NCI-H1436 (cell line): ENCODE measurements around the gene NET1.

Experiments
- DNase-seq: peaks from one replicate; lab custom pipeline; 2025; lab: John Stamatoyannopoulos, UW

NET1 gene

GRCh38 chr10:5502571-5503476, 90.5 kb downstream of the NET1 start:
- no peak for DNase-seq

- no peak for DNase-seq
These were observed 91.1 kb downstream of the NET1 start for GRCh38 chr10:5503477-5503835.

- DNase-seq: no peak
These were observed 92.1 kb downstream of the NET1 start for GRCh38 chr10:5504146-5505072.

GRCh38 chr10:5506246-5506645, 93.9 kb downstream of the NET1 start:
- no peak for DNase-seq

GRCh38 chr10:5506751-5507648, 94.6 kb downstream of the NET1 start:
- no peak for DNase-seq

GRCh38 chr10:5507649-5508131, 95.3 kb downstream of the NET1 start:
- DNase-seq: no peak

- no peak for DNase-seq
These were observed 95.8 kb downstream of the NET1 start for GRCh38 chr10:5508161-5508604.
